HPDE6-E6E7 (cell line): ENCODE results near the gene RPS27L.
A peak's percentile ranks its signal among the peaks of the same experiment; 100 is the strongest.

Experiments
- DNase-seq: peaks from one replicate; pipeline ENCODE4 v3.0.0; 2011; ENCODE audit warnings: missing footprints; ENCODE audit errors: extremely low spot score

Gene RPS27L

DNA sequence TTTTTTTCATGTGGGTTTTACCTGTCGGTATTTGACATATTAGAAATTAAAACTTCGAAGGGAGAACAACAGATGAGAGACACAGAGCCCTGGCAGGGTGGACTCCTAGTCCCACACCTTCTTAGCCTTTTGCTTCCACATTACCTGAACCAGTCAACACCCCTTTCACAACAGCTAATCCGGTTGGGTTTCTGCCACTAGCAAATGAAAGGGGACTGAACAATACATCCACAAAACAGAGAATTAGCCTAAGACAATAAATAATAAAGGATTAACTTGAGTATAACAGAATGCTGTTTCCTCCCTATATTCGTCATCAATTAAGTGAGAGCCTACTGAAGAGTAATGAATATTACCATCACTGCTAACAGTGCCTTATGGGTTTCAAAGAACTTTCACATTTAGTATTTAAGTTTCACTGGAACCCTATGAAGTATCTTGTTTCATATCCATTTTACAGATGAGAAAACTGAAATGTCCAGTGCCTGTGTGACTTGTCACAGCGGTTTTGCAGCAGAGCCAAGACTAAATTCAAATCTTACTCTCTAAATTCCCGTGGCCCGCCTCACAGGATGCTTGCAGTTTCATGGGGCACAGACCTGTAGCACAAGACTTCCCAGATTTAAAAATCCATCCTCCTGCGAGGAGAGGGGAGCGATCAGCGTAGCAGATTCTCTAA, 31.1 kb upstream of the RPS27L start:
- DNase-seq, result no peak

DNA sequence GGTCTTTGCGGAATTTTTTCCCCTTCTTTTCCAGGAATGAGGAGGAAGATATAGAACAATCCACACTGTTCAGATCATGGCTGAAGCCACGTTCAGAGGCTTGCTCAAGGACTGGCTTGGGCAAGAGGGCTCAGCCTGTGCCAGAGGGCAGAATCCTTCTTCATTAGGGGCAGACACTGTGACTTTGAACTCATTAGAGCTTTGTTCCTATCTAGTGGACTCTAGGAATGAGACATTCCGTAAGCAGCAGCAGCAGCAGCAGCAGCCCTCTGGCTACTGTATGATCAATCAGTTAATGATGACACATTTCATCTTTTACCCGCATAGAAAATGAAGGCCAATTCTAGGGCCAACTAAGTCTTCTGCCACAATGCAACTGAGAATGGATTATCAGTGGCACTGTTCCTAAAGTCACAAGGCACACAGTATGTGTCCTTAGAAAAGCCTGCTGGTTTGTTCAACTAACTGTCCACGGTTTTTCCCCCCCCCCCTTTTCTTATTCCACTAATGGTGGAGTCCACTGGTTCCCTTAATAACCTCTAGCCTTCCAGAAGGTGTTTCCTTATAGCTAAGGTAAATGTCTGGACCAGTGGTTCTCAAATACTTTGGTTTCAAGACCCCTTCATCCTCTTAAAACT, 30.4 kb upstream of the RPS27L start:
- DNase-seq, result no peak

DNA sequence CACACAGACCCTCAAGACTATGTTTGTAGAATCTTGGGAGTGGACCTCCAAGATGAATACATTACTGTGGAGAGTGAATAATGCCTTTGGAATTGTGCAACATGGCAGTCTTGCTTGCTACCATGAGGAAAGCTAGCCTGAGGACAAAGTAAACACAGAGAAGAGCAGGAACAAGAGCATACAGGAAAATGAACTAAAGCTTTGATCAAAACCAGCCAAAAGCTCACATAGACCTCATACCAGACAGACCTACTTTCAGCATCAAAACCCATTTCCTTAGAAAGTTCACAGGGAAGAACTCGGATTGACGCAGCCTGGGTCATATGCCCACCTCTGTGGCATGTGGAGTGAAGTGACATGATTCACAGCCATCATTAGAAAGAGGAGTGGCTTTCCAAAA, 28.8 kb upstream of the RPS27L start:
- peak; percentile 49 for DNase-seq

DNA sequence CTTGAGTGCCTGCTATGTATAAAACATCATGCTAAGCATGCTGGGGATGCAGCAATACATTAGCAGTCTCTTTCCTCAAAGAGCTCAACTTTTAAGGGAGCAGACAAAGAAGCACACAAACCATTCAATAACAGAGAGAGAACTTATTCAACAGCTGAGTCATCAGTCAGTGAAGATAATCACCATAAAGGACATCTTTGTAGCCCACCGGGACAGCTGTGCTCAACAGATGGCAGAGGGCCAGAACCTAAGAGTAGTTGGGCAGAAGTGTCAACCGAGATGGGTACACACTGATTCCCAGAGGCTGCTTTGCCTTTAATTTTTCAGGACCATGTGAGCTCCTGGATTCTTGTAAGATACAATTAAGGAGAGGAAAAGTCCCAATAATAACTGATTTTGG, 27.9 kb upstream of the RPS27L start:
- DNase-seq, result no peak

DNA sequence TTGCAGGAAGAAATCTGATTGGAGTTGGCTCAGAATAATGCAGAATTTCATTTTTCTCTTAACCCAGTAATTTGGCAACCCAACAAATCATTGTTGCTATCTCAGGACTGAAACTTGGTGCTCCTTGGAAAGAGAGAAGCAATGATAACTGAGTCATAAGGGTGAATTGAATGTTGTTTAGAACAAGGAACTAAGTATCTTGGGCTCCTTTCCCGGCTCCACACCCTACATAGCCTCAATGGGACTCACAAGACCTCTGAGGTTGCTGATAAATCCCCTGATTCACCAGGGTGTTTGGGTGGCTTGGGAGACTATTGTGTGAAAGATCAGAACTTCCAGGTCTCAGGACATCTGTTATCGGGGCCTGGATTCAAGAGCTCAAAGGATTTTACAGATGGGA, 24.4 kb upstream of the RPS27L start:
- no peak for DNase-seq

DNA sequence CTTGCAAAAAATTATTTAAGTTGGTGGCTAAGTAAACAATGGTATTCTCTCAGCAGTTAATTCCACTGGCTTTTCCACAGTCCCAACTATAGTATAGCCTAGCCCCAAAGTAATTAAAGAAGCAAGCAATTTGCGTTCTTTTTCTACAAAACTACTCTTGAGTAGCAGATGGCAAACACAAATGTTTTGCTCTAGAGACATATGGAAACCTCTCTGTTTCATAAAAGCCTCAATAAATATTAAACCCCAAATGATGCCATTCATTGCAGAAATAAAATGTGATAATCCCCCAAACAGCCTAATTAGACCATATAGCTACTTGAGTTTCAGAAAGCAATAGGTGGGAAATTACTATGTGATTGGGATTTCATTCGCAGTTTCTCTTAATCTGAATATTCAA, 23.5 kb upstream of the RPS27L start:
- no peak for DNase-seq

DNA sequence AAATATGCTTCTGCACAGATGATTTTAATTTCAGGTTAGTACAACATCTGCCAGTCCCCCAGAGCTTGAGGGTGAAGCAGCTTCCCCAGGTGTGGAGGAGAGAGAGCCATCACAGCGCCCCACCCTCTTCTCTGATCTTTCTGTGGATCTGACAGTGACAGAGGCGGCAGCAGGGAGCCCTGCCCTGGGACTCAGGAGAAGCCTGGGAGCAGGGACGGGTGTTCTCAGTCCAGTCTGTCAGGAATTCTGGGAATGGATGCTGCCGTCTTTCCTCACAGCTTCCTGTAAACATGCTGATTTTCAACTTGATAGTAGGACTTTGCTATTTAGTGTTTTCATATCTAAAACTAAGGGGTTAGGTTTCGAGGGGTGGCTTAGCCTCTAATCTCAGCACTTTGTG, 20.8 kb upstream of the RPS27L start:
- no peak for DNase-seq

DNA sequence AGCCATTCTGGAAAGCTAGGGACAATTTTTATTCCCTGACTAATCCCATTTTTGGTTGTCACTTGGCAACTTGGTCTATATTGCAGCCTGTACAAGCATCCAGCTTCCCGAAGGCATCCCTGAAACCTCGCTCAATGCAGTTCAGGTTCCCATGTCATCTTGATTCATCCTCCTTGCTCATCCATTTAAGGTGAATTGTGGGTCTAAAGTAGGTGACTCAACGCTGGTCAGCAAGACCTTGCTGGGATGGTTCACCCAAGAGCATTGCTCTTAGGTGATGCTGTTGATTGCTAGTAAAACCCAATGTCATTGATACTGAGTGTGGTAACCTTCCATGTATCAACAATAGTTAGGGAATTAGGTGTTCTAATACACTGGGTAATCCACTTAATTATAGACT, 19.0 kb upstream of the RPS27L start:
- peak; percentile 52 for DNase-seq

DNA sequence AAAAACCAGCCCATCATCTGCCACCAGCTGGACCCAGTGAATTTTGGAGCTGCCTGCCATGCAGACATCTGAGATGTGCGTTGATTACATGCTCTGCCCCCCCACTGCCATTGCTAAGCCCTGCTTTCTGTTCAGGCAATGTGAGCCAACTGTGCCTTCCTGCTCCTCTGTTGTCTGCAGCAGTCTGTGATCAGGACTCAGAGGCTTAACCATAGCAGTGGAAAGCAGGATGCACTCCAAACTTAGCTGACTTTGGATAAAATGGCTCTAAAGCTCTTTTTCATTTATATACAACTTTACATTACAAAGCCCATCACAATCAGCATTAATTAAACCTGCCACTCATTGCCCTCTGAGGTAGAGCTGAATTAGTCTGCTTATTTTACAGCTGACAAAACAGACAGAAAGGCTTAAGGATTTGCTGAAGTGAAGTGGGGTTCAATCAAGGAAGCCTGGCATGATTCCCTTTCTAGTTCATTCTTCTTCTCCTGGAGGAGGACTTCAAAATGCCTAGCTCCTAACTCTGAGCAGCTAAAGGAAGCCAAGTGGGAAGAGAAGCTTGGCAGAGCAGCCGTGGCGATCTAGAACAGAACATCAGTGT, 15.7 kb upstream of the RPS27L start:
- no peak for DNase-seq

DNA sequence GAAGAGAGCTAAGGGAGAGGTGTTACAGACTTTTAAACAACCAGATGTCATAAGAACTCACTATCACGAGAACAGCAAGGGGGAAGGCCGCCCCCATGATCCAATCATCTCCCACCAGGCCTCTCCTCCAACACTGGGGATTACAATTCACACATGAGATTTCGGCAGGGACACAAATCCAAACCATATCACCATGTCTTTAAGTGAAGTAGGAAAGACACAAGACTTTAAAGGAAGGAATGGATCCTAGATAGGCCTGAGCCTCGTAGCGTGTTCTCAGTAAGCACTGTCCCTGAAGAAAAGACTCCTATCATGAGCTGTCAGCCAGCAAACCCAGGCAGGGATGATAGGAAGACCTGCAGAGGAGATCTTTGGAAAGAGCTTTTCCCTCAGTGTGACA, 15.1 kb upstream of the RPS27L start:
- no peak for DNase-seq

DNA sequence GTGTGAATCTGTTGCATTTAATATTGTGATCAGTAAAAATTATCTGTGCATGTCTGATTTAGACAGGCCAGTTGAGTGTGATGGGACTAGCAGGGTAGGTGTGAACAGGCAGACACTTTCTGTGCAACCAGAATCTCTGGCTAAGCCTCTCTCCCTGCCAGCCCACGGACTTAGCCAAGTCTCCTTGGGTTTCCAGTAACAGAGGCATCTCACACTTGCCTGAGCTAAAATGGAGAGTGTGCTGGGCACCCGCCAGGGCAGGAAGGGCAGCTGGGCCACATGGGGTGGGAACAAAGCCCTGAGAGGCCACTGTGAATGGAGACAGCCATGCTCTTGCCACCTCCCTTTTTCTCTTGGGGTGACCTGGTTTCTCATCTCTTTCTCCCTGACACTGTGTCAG, 12.5 kb upstream of the RPS27L start:
- DNase-seq, result no peak

DNA sequence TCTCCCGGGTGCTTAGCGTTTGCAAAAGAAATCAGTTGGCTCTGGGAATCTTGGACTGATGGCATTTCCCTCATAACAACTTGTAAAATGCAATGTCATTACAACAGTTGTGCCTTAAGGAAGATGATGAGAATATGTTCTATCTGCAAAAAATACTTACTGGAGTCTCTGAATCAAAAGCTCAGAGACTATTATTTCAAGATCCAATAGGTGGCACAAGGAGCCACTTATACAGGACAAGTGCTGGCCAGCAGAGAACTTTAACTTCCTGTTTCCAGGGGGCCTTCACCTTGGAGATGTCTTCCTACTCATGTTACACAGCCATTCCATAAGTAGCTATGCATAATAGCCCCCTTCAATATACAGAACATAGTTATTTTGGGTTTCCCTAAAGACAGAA, 8.9 kb upstream of the RPS27L start:
- DNase-seq, result no peak

DNA sequence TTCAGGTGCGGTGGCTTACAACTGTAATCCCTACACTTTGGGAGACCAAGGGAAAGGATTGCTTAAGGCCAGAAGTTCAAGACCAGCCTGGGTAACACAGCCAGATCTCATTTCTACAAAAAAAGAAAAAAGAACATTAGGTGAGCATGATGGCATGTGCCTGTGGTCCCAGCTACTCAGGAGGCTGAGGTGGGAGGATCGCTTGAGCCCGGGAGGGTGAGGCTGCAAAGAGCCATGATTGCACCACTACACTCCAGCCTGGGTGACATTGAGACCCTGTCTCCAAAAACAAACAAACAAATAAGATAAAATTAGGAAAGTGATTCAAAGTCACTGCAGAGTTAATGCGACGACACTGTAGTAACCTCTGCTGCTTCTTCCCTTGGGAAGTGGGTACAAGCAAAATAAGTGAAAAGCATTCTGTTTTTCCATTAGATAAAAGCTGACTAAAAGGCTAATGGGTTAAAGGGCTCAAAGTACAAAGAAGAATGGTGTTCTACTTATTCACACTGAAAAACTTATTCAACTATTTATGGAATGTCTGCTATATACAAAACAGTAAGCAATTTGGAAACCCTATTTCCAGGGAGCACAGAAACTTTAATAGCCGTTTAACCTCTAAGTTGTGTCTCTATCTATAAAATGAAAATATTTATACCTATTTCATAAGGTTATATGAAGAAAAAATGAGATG, 8.0 kb upstream of the RPS27L start:
- no peak for DNase-seq

DNA sequence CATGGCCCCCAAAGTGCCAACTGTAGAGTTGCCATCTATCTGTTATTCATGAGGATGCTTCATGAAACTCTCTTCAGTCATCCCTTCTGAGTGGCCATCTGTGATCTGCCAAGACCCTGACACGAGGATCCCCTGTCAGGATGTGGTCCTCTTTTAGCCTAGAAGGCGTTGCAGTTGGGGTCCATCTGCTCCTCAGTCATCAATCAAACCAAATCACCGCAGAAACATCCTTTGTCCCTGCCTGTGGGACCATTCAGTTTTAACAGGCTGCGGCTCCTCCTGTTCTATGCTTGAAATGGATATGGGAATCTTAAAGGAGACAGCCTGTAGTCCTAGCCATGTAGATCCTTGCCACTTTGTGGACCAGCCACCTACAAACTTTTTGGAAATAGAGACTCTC, 5.9 kb upstream of the RPS27L start:
- DNase-seq, result no peak

DNA sequence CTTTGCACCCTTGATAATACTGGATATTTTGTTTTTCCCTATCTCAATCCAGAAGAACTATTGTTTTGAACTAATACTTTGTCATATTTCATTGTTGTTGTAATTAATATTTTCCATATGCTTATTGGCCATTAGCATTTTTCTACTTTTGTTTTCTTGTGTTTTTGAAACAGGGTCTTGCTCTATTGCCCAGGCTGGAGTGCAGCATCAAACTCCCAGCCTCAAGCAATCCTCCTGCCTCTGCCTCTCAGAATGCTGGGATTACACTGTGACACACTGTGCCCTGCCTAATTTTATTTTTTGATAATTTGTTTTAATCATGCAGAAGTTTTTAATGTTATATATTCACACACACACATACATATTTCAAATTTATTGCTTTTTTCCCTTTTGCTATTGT, 3.4 kb upstream of the RPS27L start:
- DNase-seq, result no peak

DNA sequence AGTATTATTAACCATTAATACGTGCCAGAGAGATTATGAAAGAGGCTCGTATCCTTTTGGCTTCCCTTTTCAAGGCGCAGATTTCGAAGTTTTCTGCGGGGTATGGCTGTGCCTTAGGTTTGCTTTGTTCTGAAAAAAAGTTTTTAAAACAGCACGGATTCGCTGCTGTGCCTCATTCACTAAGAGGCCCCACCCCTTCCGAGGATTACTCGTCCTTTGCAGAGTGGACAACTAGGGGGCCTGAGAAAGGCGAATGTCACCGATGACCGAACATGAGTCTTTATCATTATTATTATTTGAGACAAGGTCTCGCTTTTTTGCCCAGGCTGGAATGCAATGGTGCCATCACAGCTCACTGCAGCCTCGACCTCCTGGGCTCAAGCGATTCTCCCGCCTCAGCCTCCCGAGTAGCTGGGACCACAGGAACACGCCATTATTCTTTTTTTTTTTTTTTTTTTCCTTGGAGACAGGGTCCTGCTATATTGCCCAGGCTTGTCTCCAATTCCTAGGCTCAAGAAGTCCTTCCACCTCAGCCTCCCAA, 684 bp upstream of the RPS27L start:
- DNase-seq, result no peak

DNA sequence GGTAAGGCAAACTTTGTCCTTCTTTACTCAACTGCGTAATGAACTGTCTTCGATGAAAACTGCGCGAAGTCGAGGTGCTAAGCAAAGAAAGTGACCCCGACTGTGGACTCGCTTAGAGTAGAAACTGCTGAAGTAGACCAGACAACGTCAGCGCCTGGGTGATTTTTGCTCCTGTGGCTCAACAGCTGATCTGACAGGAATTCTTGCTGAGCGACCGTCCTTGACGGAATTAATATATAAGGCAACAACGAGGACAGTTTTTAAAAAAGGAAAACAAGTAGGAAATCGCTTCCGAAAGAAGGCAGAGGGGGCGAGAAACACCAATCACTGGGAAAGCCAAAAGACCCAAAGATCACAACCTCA, 541 bp downstream of the RPS27L start:
- DNase-seq, result no peak

DNA sequence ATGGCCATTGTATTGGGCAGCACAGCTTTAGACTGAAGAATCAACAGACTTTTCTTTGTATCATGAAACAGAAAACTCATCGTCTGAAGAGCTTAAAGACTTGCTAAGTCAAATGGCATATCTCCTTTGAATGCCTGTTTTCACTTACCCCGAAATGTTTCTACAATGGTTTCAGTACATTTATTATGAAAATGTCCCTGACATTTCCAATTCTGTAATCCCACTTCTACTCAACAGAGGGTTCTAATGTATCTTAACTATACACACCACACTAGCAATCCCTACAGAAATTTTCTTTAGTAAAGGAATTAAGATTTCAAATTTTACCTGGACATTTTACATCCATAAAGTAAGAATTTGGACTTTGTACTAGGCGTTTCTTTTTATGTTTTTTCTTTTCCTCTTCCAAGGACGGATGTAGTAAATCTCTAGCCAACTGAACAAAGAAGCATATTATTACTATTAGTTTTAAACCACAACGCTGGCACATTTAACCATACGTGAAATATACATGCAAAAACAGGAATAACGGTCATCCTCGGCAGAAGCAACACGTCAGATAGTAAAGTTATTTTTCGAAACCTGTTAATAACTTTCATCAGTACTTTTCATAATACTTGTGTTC, 1.1 kb downstream of the RPS27L start:
- no peak for DNase-seq

DNA sequence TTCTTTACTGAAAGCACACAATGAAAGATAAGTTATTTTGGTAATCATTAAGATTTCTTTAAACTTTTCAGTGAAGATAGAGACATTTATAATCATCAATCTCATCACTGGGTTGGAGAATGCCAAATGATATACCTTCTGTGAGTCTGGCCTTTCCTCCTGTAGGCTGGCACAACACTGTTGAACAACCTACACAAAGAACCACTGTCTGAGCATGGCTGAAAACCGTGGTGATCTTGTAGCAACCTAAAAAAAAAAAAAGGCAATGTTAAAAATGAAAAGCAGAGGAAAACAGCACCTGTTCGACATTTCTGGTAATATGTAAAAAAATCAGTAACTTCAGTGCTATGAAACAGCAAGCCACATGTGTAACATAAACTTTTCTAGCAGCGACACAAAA, 1.8 kb downstream of the RPS27L start:
- DNase-seq, result no peak

DNA sequence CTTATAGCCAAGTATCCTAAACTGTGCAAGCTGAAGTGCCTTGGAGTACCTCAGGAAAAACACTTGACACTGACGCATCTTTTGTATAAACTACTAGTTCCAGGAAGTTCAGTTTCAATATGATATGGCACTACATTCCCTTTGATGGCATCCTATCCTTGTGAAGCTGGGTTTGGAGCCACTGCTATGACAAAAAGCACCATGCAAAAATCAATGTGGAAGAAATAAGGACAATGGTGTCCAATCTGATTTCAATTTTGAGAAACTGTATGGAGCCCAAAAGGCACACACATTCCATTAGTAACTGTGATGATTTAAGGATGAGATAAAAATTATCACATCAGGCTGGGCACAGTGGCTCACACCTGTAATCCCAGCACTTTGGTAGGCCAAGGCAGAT, 5.6 kb downstream of the RPS27L start:
- no peak for DNase-seq

DNA sequence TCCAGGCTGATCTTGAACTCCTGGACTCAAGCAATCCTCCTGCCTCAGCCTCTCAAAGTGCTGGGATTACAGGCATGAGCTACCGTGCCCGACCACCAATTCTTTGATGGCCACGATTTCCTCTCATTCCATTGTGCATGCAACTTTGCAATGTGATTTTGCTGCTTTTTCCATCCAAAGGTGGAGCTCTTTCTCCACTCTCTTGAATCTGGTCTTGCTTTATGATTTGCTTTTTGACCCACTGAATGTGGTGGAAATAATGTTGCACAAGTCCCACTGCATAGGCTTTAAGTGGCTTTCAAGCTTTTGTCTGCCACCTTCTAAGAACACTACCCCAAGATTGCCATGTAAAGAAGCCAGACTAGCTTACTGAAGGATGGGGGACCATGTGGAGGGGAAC, 10.6 kb downstream of the RPS27L start:
- DNase-seq, result no peak

DNA sequence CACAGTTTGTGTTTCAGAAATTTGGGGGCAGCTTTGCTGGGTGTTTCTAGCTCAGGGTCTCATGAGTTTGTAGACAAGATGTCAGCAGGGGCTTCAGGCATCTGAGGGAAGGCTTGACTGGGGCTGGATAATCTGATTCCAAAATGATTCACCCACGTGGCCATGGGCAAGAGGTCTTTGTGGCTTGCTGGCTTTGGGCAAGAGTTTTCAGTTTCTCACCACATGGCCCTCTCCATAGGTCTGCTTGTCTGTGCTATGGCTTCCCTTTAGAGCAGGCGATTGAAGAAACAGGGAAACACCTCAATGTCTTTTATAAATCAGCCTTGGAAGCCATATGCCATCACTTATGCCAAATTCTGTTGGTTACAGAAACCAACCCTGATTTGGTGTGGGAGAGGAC, 11.9 kb downstream of the RPS27L start:
- DNase-seq, result no peak
